RWPE1 (cell line): ENCODE data around the gene ABHD17C.

Experiments
- CTCF ChIA-PET: fragments of 350-600 bp; sonication (Branson Sonifier 250); formaldehyde crosslinking; extraction: SDS; loops from one replicate; lab custom pipeline; 2021; lab: Yijun Ruan, JAX
- POLR2A ChIA-PET: fragments of 400-600 bp; formaldehyde crosslinking; extraction: SDS; loops from one replicate; lab custom pipeline; 2020; ENCODE audit warnings: antibody characterized with exemption; ENCODE audit not compliant: low non-redundant PET; lab: Yijun Ruan, JAX
- DNase-seq: peaks from one replicate; pipeline ENCODE4 v3.0.0; 2012; ENCODE audit warnings: low spot score
- H3K27ac ChIP-seq: fragments of 450-650 bp; 2 replicates; pipeline ENCODE4 v1.5.1; 2017
- TF ChIP-seq, protein P1 (sequence below): fragments of 450-650 bp; conservative IDR thresholded peaks from 2 replicates; pipeline ENCODE4 v1.5.1; 2017; ENCODE audit warnings: low read depth, mild to moderate bottlenecking

The ABHD17C gene

DNA sequence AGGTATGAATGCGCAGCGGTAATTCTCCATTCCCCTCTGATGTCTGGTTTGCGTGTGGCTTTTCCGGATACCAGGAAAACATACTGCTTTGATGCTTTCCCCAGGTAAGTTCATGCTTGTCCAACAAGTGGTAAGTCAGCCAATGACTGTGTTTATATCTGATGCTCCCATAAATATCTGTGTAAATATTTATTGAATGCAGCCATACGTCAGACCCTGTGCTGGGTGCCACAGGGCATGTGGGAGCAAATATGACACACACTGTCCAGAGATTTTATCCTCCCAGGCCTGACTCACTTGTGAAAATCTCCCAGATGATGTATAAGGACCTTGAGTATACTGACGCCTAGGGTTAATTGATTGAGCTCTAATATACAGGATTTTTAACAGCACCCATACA is 54.5 kb downstream of the ABHD17C start:
- H3K27ac ChIP-seq: no peak overlapping the region
- ChIA-PET CTCF (no interaction called here), POLR2A (no interaction called here)
- TF ChIP-seq, protein P1, sequence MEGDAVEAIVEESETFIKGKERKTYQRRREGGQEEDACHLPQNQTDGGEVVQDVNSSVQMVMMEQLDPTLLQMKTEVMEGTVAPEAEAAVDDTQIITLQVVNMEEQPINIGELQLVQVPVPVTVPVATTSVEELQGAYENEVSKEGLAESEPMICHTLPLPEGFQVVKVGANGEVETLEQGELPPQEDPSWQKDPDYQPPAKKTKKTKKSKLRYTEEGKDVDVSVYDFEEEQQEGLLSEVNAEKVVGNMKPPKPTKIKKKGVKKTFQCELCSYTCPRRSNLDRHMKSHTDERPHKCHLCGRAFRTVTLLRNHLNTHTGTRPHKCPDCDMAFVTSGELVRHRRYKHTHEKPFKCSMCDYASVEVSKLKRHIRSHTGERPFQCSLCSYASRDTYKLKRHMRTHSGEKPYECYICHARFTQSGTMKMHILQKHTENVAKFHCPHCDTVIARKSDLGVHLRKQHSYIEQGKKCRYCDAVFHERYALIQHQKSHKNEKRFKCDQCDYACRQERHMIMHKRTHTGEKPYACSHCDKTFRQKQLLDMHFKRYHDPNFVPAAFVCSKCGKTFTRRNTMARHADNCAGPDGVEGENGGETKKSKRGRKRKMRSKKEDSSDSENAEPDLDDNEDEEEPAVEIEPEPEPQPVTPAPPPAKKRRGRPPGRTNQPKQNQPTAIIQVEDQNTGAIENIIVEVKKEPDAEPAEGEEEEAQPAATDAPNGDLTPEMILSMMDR: no peak
- peak; percentile 21 for DNase-seq

DNA sequence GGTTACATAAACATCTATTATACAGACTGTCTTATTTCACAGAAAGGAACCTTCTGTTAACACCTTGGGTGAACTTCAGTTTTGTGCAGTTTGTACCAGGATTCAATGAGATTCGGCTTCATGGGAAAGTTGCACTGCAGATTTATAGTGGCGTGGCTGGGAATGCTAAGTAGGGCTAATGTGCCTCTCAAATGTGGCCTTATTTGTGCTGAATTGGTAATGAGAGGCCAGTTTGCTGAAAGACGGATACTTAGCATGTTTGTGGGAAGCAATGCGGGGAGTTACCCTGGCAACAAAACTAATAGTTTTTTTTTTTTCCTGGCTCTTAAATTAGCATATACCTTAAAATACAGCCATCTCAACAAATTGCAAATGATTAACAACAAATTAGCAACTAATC is 55.5 kb downstream of the ABHD17C start:
- TF ChIP-seq, protein P1: no peak
- ChIA-PET POLR2A (no interaction called here), CTCF (no interaction called here)
- H3K27ac ChIP-seq: no peak overlapping the region
- no peak for DNase-seq

DNA sequence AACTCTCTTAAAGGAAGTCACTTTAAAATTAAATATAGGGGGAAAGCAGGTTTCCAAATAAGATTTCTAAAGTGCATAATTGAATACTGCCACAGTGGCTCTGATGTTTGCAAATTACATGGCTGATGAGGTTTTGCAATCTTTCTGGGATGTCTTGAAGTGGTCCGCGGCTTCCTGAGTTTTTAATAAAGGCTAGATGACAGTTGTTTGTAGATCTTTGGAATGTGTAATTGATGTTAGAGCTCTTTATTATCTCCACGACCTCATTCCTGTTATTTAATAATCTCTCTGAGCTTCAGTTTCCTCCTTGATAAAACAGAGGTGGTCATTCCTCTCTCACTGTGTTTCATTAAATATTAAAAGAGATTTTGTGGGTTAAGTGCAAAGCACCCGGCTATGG is 57.1 kb downstream of the ABHD17C start:
- ChIA-PET POLR2A (no interaction called here), CTCF (interaction anchor here (0.6 to 0.9 kb wide), 3 partner anchors 9 to 184 kb away, joined by 3 to 6 read pairs (median 4); no protein-coding TSS in a partner anchor)
- DNase-seq: no peak
- TF ChIP-seq, protein P1: no peak
- H3K27ac ChIP-seq: no peak overlapping the region

DNA sequence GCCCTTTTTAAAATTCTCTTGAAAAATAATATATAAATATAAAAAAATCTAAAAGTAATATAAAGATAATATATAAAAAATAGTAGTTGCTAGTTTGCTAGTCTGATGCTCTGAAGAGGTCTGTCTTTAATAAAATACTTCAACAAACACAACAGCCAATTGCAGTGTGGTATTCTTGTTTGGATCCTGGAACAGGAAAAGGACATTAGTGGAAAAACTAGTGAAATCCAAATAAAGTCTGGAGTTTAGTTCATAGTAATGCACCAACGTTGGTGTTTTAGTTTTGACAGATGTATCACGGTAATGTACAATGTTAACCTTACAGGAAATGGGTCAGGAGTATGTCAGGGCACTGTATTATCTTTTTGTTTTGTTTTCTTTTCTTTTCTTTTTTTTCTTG is 58.1 kb downstream of the ABHD17C start:
- H3K27ac ChIP-seq: no peak overlapping the region
- ChIA-PET POLR2A (no interaction called here), CTCF (interaction anchor here (0.9 kb wide), 1 partner anchor 185 kb away, joined by 4 read pairs; no protein-coding TSS in a partner anchor)
- DNase-seq: no peak
- TF ChIP-seq, protein P1: no peak

DNA sequence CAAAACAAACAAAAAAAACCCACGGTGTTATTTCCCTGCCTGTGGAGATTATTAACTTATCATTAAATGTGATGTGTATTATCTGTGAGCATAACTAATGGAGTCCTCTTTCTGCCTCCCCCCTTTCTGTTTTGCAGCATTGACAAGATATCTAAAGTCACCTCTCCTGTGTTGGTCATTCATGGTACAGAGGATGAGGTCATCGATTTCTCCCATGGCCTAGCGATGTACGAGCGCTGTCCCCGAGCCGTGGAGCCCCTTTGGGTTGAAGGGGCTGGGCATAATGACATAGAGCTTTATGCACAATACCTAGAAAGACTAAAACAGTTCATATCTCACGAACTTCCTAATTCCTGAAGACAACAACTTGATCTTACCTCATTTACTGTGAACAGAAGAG is 58.9 kb downstream of the ABHD17C start:
- no peak for DNase-seq
- TF ChIP-seq, protein P1: no peak
- CTCF ChIA-PET: no interaction called here
- no peak overlapping the region for H3K27ac ChIP-seq
- POLR2A ChIA-PET: no interaction called here

DNA sequence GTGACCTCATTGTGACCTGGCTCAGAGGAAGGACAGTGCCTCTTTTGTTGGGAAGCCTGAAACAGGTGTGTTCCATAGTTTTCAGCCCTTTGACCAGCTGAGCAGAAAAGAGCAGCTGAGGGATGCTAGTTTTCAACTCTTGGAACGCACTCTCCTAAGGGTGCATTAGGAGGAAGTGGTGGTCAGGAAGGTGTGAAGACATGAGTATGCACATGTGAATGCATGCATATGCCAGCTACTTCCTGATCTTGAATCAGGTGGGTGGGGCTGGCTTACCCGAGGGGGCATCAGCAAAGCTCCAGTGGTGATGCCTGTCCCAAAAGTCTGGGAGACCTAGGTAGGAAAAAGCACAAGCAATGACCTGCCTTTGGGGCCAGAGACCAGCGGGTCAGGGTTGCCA is 60.8 kb downstream of the ABHD17C start:
- ChIA-PET CTCF (interaction anchor here (0.5 kb wide), 1 partner anchor 101 kb away, joined by 3 read pairs; no protein-coding TSS in a partner anchor), POLR2A (no interaction called here)
- TF ChIP-seq, protein P1: no peak
- DNase-seq: no peak
- H3K27ac ChIP-seq: no peak overlapping the region
